ENCODE measurements around the gene TPGS2.
"Not testable (repeated sequence)": the region's sequence is repeated elsewhere in the genome, so short reads cannot be mapped to it uniquely, and the experiment has no call there.

TPGS2 gene

DNA sequence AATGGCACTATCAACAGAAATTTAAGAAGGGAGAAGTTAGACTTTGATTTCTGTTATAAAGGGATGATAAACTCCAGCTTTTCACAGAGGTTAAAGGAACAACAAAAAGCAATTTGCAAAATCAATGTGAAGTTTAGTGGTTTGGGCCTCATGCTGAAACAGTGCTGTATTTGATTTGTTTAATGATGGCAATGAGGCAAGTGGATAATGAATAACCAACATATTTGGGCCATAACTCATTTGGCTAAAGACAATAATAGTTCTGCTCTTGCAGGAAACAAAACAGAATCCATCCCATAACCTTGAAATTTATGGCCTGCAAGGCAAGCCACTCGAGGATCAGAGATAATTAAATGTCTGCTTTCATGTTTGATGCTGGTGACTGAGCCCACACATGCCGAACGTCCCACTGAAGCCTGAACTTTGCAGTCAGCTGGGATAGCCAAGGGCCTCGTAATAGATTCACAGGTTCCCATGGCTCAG, 56.5 kb downstream of the TPGS2 start:
- DNase-seq = peak; percentile 50

DNA sequence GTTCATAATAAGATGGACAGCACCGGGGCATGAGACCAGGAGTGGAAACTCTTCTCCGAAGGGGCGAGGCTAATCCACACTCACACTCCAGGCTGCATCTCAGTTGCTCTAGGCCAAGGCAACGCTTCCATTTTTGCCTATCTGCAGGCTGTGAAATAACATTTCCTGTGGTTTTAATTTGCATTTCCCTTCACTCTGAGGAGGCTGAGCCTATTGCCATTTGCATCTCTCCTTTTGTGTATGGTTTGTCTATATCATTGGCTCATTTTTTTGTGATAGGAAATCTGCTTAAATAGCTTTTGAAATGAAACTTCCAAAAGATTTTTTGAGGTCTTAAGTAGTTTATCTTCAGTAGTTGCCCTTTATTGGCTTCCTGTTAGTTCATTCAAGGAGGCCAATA, 57.6 kb downstream of the TPGS2 start:
- no peak for DNase-seq

DNA sequence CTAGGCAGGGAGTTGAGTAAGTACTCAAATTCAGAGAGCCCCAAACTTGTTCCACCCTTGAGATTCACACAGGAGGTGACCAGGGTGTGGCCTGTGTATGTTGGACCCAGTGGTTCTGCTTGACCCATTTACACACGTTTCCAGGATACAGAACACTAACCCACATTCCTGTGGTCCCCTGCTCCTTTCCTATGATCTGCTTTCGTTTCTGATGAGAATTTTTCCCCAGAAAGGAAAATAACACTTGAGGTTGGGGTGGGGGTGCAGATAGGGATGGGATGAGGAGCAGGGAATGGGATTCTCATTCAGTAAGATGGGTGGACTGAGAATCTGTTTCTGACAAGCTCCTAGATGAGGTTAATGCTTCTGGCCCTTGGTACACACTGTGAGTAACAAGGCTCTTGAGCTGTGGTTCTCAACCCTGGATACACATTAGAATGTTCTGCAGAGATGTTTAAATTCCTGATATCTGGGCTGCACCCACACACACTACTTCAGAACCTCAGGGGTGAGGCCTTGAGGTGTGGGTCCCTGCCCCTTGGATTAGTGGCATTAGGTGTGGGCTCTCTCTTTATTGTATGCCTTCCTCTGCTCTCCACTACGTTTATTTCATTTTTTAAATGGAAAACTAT, 58.4 kb downstream of the TPGS2 start:
- DNase-seq = no peak

DNA sequence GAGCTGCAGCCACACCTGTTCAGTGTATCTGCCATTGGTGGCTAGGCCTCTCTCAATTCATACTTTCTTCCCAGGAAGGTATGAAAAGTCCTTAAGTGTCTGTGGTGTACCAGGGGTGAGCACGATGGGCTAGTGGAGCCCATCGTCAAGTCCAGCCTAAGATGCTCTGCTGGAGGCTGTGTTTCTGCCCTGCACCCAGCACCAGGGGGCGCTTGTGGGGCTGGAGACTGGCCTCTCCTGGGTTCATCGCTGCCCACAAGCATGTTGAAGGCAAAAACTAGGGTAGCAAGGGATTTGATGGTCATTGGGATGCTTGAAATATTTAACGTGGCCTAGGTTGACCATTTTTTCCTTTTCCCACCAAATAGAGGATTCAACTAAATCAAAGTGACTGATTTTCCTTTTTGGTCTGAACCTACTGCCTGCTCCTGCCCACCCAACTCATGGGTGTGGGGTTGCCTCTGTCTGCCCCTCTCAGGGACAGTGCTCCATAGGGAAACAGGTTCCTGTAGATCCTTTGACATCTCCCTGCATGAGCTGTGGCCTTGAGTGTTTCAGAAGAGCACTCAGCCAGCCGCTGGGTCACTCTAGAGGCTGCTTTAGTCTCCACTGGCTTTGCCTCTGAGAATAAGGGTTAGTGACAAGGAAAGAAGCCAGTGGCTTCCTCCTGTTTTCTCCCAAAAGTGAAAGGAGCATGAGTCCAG, 59.0 kb downstream of the TPGS2 start:
- DNase-seq = no peak

DNA sequence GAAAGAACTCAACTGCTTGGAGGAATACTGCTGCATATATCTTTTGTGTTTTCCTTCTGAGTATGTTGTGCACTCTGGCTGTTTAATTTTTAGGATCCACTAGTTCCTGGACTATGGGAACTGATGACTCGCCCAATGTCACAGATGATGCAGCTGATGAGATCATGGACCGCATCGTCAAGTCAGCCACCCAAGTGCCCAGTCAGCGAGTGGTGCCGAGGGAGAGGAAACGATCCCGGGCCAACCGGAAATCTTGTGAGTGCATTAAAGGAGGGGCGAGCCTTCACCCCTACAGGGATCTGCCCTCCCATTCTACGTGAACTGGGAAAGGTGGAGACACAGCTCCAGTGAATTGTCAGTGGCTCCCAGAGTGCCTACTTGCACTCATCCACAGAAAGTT, 59.6 kb downstream of the TPGS2 start:
- DNase-seq = peak; percentile 46

DNA sequence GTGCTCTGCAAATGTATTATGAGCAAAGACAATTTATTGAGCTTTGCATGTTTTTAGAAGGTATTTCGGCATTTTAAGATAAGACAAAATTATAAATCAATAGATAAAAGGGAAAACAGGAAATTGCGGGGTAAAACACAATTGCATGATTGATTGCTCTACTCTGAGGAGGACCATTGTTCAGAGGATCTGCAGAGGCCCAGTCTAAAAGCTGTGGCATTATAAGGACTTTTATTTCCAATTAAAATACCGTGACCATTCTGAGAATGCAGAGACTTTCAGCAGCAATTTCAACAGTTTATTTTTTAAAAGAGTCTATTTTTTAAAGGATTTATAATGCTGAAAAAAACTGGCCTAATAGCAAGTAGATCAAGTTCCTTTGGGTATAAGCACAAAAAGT, 62.0 kb downstream of the TPGS2 start:
- DNase-seq = no peak

DNA sequence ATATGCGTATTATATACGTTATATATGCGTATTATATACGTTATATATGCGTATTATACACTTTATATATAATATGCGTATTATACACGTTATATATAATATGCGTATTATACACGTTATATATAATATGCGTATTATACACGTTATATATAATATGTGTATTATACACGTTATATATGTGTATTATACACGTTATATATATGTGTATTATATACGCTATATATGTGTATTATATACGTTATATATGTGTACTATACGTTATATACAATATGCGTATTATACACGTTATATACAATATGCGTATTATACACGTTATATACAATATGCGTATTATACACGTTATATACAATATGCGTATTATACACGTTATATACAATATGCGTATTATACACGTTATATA, 65.8 kb downstream of the TPGS2 start:
- not testable (repeated sequence) for DNase-seq

DNA sequence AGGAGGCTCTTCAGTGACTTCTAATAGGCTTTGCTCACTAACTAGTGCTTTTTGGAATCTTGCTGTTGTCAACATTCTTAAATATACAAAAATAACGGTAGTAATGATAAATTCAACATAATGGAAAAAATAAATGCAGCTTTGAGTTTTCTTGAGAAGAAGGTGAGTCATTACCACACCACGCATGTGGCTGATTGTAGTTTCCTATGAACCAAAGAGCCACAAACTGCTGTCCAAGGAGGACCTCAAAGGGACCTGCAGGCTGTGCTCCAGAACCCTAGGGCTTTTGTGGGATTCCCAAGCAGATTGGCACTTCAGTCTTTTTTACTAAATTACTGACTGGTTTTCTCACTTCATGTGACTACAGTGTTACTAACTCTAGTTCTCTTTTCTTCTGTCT, 66.7 kb downstream of the TPGS2 start:
- DNase-seq = peak; percentile 13

DNA sequence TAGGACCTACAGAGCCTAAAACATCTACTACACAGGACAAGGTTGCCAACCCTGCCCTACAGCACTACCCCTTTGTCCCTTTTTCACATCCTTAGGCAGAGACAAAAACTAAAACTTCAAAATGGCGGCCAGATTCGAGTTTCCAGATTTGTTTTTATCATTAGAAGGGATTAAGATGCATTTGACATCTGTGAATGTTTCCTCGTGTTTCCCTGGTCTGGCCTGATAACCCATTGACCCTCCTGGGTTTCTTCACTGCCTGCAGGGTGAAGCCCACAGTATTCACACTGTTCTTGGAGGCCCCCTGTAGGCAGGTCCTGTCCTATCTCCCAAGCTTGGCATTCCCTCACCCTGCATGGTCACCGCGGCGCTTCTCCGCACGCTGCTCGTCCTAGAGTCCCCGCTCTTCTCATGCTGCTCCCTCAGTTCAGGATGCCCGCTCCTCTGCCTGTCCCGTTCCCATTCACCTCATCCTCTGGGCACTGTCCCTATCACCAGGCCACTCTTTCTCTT, 67.6 kb downstream of the TPGS2 start:
- no peak for DNase-seq

DNA sequence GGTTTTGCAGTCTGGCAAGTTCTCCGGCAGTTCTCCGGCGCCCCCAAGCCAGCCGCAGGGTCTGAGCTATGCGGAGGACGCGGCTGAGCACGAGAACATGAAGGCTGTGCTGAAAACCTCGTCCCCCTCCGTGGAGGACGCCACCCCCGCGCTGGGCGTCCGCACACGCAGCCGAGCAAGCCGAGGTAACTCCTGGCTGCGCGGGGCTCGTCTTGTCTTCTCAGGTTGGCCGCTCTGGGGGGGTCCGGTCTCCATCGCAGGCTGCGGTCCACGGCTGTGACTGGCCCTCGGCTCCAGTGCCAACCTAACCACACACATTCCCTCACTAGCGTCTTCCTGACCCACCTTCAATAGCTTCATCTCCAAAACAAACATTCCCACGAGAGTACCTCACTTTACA, 68.2 kb downstream of the TPGS2 start:
- no peak for DNase-seq

DNA sequence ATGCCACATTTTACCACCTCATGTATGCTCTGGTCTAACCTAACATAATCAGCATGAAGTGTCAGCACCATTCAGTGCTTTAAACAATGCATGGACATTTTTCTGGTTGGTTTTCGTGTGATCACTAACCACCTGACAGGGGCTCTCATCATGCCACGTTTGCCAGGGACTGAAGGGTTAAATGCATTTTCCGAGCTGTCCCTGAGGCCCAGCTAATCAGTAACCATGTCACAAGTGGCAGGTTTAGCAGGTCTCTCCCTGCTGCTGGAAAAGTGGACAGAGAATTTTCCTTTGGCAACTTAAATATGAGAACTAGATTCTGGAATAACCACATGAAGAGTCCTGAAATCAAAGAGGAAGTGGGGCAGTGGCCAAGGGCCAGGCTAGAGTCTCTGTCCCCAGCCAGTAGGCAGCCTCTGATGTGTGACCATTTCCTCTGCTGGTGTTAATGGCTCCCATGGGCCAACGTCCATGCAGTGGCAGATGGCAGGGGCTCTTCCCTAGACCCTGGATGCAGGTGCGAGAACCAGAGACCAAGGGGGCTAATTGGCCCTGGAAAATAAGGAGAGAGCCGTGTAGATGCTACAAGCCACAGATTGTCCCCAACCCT, 69.5 kb downstream of the TPGS2 start:
- DNase-seq = no peak

DNA sequence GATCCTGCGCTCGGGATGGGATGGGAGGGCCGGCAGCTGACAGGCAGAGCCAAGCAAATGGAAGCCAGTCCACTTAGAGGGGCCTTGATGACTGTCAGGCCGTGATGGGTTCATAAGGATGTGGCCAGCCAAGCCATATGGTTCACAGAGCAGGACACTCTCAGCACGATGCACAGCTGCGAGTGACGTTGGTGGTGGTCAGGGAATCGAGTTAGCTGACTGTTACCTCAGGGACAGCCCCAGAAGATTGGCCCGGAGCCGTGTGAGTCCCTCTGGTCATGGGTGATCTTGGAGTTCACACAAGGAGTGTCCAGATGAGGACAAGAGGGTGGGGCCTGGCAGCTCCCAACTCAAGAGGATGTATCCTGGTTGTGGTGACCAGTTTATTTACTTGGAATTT, 70.2 kb downstream of the TPGS2 start:
- peak; percentile 10 for DNase-seq

DNA sequence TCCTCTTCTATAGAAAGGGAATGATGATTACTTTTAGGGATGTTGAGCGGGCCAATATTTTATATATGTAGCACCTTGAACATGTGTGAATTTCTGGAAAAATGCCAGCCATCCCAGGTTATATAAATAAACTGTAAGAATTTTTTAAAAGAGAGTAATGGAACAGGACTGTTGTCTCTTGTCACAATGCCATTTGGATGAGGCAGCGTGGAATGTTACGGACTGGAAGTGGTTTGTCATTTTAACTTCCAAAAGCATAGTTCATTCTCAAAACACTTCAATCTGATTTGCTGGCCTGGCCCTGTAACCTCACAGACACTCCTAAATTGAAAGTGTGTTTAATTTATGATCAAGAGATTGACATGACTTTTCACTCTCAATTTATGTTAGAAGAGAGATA, 70.8 kb downstream of the TPGS2 start:
- peak; percentile 72 for DNase-seq

DNA sequence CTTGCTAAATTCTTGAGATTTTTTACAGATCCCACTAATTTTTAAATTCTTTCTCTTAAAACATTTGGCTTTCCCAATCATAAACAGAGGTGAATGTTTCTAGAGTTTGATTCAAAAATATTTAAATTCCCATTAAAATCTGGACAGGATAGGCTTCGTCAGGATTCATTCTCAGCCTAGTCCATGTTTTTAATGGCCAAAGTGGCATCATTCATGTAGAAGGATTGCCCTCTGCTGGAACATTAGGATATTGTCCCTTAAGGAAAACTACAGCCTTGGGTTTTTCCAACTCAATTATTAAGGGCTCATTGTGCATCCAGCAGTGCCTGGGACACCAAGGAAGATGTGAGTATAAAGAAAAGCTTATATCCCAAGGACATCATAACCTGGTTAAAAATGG, 71.7 kb downstream of the TPGS2 start:
- peak; percentile 69 for DNase-seq

DNA sequence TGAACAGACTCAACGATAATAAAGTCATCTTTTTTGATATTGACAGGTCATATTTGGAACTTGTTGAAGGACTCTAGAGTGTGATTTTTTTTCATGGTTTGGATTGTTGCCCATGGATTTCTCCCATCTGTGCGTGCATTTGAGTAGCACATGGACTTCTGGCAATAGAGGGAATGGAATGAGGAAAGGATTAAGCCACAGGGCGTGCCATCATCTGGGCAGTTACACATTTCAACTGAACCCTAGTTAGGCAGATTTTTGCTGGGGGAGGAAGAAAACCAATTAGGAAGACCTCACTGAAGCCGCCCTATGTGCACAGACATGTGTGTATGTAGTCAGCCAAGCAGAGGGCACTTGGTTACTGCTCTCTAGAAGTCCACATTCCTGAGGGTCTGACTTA, 72.6 kb downstream of the TPGS2 start:
- peak; percentile 73 for DNase-seq

DNA sequence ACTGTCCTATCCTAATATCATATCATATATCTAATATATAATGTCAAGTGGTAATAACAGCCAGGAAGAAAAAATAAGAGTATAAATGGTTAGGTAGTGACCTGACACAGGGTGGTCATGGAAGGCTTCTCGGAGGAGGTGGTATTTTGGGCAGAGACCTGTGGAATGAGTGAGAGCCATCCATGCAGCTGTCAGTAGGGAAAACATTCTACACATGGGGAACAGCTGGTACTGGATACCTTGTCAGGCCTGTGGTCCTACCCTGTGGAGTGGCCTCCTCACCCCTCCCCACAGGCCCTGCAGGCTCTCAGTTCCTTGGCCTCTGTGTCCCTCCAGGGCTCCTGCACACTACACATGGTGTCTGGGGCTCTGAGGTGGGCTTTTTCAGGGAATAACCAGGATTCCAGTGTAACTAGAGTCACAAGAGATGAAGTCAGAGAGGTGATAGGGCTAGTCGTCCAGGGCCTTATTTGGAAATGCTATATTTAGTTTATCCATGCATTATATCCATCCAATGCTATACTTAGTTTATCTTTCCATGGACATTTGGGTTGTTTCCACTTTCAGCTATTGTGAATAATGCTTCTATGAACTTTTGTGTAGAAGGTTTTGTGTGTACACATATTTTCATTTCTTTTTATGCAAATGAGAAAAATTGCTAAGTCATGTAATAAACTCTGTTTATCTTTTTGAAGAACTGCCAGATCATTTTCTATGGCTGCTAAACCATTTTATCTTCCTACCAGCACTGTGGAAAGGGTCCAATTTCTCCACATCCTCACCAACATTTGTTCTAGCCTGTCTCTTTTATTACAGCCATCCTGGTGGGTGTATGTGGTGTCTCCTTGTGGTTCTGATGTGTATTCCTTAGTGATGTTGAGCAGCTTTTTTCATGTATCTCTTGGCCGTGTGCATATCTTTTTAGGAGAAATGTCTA, 75.6 kb downstream of the TPGS2 start:
- peak; percentile 38 for DNase-seq

DNA sequence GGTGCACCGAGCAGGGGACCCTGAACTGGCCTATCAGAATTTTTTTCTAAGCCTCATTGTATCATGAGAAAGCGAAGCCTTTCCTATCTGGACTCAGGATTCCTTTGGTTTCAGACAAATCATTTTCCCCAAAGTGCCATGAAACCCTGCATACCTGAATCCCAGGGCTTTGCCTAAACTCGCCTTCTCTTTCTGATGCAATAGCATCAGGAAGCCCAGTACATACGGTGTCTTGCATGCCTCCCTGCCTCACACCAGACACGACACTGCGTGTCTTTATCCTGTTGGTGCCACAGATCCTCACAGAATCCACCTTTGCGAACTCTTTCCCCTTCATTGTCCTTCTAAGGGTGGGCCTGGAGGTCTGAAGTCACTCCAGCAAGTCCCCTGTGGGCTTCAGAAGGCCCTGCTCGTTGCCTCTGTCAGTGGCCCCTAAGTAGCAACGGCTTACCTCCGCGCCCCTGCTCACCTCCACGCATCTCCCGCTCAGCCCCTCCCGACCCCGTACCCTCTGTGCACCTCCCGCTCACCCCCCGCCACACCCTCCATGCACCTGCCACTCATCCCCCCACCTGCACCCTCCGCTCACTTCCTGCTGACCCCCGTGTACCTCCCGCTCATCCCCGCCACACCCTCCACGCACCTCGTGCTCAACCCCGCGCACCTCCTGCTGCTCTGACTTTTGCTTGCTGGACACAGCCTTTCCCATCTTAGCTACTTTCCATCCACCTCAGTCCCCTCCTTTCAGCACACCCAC, 83.4 kb downstream of the TPGS2 start:
- no peak for DNase-seq

DNA sequence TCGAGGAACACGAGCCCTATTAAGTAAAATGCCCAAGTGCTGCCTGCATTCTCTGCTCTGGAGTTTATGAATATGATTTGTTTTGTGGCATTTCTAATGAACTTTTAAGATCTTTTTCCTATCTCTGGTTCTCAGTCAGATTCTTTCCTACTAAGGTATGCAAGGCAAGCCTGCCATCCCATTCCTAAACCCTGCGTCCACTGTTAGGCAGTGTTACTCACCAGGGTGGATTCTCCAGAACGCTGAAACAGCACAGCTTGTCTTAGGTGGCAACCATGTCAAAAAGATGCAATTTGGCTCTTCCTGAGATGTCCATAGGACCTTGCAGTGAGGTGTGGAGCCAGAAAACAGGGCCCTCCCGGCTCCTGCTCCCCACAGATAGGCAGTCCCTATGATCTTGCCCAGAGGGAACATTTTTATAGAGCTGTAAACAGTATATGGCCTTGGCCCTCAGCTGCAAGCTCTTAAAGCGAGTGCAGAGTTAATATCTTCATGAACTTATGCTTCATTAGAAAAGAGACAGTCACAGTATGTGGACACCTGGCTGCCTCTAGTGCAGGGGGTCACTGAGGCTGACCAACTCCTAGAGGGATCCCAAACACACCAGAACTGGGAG, 84.4 kb downstream of the TPGS2 start:
- DNase-seq = peak; percentile 30

Measured in fibroblast of skin of right biceps (primary cell).